GM12878 (cell line): ENCODE data around the gene EPRS1. TPM values are rescaled to one million over a fixed set of nuclear protein-coding genes. Genes with fewer than 3 reads are reported as not detected.
A peak's percentile ranks its signal among the peaks of the same experiment; 100 is the strongest.

ENCODE experiments used
- BCLAF1 ChIP-seq: fragments of 450-650 bp; IDR thresholded peaks from 2 replicates; pipeline ENCODE4 v1.6.1; 2017; ENCODE audit warnings: antibody characterized with exemption, mild to moderate bottlenecking, moderate library complexity
- BHLHE40 ChIP-seq, 2 experiments: fragments of 450-650 bp in 1 of 2; IDR thresholded peaks; 2 replicates each; pipeline ENCODE4 v1.6.1; 2011 to 2017; ENCODE audit warnings: low read depth in 2 of 2, borderline replicate concordance in 1 of 2, improper control_type of control experiment in 1 of 2, low read length in 1 of 2, mild to moderate bottlenecking in 1 of 2
- CBX5 ChIP-seq: sonication (generic); IDR thresholded peaks from 2 replicates; pipeline ENCODE4 v1.6.1; 2016; ENCODE audit warnings: low read depth, moderate library complexity, mild to moderate bottlenecking, inconsistent platforms
- CEBPB ChIP-seq, 2 experiments: fragments of 150-350 bp in 1 of 2; IDR thresholded peaks; 2 replicates each; pipeline ENCODE4 v1.6.1; 2012 to 2014; ENCODE audit warnings: low read depth in 2 of 2, low read length in 2 of 2, borderline replicate concordance in 1 of 2, inconsistent platforms in 1 of 2
- HCFC1 ChIP-seq: fragments of 150-350 bp; IDR thresholded peaks from 2 replicates; pipeline ENCODE4 v1.6.1; 2014; ENCODE audit warnings: low read length
- IKZF2 ChIP-seq, 2 experiments: fragments of 450-650 bp; IDR thresholded peaks; 2 replicates each; pipeline ENCODE4 v1.6.1; 2017; ENCODE audit warnings: mild to moderate bottlenecking in 2 of 2, moderate library complexity in 2 of 2
- MTA3 ChIP-seq: IDR thresholded peaks from 2 replicates; pipeline ENCODE4 v1.6.1; 2012; ENCODE audit warnings: low read length, inconsistent platforms, borderline replicate concordance
- NFIC ChIP-seq: IDR thresholded peaks from 2 replicates; pipeline ENCODE4 v1.6.1; 2012; ENCODE audit warnings: low read depth, mild to moderate bottlenecking, inconsistent platforms, low read length, moderate library complexity
- NR2F1 ChIP-seq: fragments of 450-650 bp; conservative IDR thresholded peaks from 2 replicates; pipeline ENCODE4 v1.6.1; 2017; ENCODE audit warnings: mild to moderate bottlenecking
- RCOR1 ChIP-seq: conservative IDR thresholded peaks from 2 replicates; pipeline ENCODE4 v1.6.1; 2012; ENCODE audit warnings: low read depth, low read length, improper control_type of control experiment
- RELA ChIP-seq: fragments of 450-650 bp; IDR thresholded peaks from 2 replicates; pipeline ENCODE4 v1.8.0; 2014; ENCODE audit warnings: borderline replicate concordance; ENCODE audit not compliant: partially characterized antibody
- RFX5 ChIP-seq: IDR thresholded peaks from 2 replicates; pipeline ENCODE4 v1.6.1; 2011; ENCODE audit warnings: low read depth, low read length, improper control_type of control experiment
- SMC3 ChIP-seq: IDR thresholded peaks from 2 replicates; pipeline ENCODE4 v1.6.1; 2011; ENCODE audit warnings: low read length, improper control_type of control experiment, borderline replicate concordance
- SP1 ChIP-seq: IDR thresholded peaks from one replicate; pipeline ENCODE4 v1.6.1; 2011; ENCODE audit warnings: low read depth, low read length
- SRF ChIP-seq, 2 experiments: IDR thresholded peaks; 2 replicates each; pipeline ENCODE4 v1.6.1; 2011; ENCODE audit warnings: low read depth in 2 of 2, low read length in 2 of 2, mild to moderate bottlenecking in 1 of 2, moderate library complexity in 1 of 2
- SUZ12 ChIP-seq: fragments of 200-600 bp; sonication (generic); IDR thresholded peaks from one replicate; pipeline ENCODE4 v1.6.1; 2018; ENCODE audit warnings: antibody characterized with exemption, mild to moderate bottlenecking; ENCODE audit not compliant: unreplicated experiment
- ZBED1 ChIP-seq: IDR thresholded peaks from 2 replicates; pipeline ENCODE4 v1.6.1; 2016; ENCODE audit warnings: borderline replicate concordance
- ZNF274 ChIP-seq: IDR thresholded peaks from one replicate; pipeline ENCODE4 v1.8.0; 2011; ENCODE audit not compliant: insufficient read length, insufficient read depth
- polyA plus RNA-seq, 11 experiments: library from polyadenylated mRNA; depleted of rRNA in 4 of 11; unstranded in 6 of 11; stranded (reverse) in 5 of 11; fragments of >200 nt; fragmentation: Nextera tagmentation in 4 of 11; fragmentation: Illumina TruSeq in 1 of 11; extraction: Ambion mirVana in 4 of 11; extraction: Trizol in 1 of 11; gene quantifications; 1 replicate in 1 of 11; 2 replicates in 10 of 11; pipeline versions ENCODE4 v1.2.1 to v1.2.3, GENCODE V29; 2011 to 2016; ENCODE audit warnings: inconsistent platforms in 2 of 11, missing spikeins in 2 of 11, low read depth in 1 of 11
- total RNA-seq, 4 experiments: library from RNA; depleted of rRNA in 3 of 4; stranded (reverse); fragments of >200 nt in 3 of 4; fragmentation: Illumina TruSeq in 1 of 4; extraction: Trizol in 1 of 4; gene quantifications; 2 replicates each; pipeline versions ENCODE4 v1.2.1 to v1.2.3, GENCODE V29; 2013 to 2021
- TF ChIP-seq, protein P1 (sequence below): fragments of 450-650 bp; IDR thresholded peaks from 2 replicates; pipeline ENCODE4 v1.6.1; 2018; ENCODE audit warnings: mild to moderate bottlenecking, low read depth, moderate library complexity; ENCODE audit not compliant: partially characterized antibody
- TF ChIP-seq, protein P2 (sequence below): IDR thresholded peaks from 2 replicates; pipeline ENCODE4 v1.6.1; 2012; ENCODE audit warnings: low read length, inconsistent platforms
- TF ChIP-seq, protein P3 (sequence below): fragments of 450-650 bp; IDR thresholded peaks from 2 replicates; pipeline ENCODE4 v1.6.1; 2017; ENCODE audit warnings: low read depth, mild to moderate bottlenecking, moderate library complexity

Gene EPRS1
- total and polyA plus RNA-seq, 10 of the 15 experiments (the other 5 are each of a cell fraction or from before 2014, with no cell fraction given): 68.2 to 175 (median 119) TPM

GRCh38 chr1:220046052-220046930 lies at the start of gene EPRS1 (continued):
- 0 out of 2 replicates have a peak, but pooled peaks have one; percentile 3 for TF ChIP-seq SMC3
- TF ChIP-seq IKZF2 (IDR thresholded peaks at IDR 0.05): no peak; a peak in 1 of 4 replicates
- no peak for TF ChIP-seq SUZ12
- TF ChIP-seq RELA: peak; percentile 1
- TF ChIP-seq, protein P1, sequence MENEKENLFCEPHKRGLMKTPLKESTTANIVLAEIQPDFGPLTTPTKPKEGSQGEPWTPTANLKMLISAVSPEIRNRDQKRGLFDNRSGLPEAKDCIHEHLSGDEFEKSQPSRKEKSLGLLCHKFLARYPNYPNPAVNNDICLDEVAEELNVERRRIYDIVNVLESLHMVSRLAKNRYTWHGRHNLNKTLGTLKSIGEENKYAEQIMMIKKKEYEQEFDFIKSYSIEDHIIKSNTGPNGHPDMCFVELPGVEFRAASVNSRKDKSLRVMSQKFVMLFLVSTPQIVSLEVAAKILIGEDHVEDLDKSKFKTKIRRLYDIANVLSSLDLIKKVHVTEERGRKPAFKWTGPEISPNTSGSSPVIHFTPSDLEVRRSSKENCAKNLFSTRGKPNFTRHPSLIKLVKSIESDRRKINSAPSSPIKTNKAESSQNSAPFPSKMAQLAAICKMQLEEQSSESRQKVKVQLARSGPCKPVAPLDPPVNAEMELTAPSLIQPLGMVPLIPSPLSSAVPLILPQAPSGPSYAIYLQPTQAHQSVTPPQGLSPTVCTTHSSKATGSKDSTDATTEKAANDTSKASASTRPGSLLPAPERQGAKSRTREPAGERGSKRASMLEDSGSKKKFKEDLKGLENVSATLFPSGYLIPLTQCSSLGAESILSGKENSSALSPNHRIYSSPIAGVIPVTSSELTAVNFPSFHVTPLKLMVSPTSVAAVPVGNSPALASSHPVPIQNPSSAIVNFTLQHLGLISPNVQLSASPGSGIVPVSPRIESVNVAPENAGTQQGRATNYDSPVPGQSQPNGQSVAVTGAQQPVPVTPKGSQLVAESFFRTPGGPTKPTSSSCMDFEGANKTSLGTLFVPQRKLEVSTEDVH: peak; percentile 75
- TF ChIP-seq NR2F1: peak; percentile 69
- TF ChIP-seq RCOR1: no peak
- TF ChIP-seq BCLAF1: no peak
- TF ChIP-seq NFIC: 0 out of 2 replicates have a peak, but pooled peaks have one; percentile 38
- TF ChIP-seq, protein P2, sequence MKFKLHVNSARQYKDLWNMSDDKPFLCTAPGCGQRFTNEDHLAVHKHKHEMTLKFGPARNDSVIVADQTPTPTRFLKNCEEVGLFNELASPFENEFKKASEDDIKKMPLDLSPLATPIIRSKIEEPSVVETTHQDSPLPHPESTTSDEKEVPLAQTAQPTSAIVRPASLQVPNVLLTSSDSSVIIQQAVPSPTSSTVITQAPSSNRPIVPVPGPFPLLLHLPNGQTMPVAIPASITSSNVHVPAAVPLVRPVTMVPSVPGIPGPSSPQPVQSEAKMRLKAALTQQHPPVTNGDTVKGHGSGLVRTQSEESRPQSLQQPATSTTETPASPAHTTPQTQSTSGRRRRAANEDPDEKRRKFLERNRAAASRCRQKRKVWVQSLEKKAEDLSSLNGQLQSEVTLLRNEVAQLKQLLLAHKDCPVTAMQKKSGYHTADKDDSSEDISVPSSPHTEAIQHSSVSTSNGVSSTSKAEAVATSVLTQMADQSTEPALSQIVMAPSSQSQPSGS: no peak
- no peak for TF ChIP-seq ZNF274
- TF ChIP-seq, protein P3, sequence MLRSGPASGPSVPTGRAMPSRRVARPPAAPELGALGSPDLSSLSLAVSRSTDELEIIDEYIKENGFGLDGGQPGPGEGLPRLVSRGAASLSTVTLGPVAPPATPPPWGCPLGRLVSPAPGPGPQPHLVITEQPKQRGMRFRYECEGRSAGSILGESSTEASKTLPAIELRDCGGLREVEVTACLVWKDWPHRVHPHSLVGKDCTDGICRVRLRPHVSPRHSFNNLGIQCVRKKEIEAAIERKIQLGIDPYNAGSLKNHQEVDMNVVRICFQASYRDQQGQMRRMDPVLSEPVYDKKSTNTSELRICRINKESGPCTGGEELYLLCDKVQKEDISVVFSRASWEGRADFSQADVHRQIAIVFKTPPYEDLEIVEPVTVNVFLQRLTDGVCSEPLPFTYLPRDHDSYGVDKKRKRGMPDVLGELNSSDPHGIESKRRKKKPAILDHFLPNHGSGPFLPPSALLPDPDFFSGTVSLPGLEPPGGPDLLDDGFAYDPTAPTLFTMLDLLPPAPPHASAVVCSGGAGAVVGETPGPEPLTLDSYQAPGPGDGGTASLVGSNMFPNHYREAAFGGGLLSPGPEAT: no peak
- TF ChIP-seq HCFC1: peak; percentile 60
- no peak for TF ChIP-seq MTA3
- no peak for TF ChIP-seq CEBPB (IDR thresholded peaks at IDR 0.05; ENCODE audit: borderline replicate concordance in 1 of 2, low read depth in 2 of 2, low read length in 2 of 2)
- TF ChIP-seq SRF (IDR thresholded peaks at IDR 0.05; ENCODE audit: low read depth in 2 of 2, low read length in 2 of 2): 0 out of 4 replicates have a peak, but pooled peaks of 1 of the 2 experiments have one; percentile 12
- TF ChIP-seq BHLHE40 (IDR thresholded peaks at IDR 0.05; ENCODE audit: borderline replicate concordance in 1 of 2, low read depth in 2 of 2, low read length in 1 of 2): peak; percentile 82 to 95
- peak; percentile 23; the same call in 1 of the 2 replicates for TF ChIP-seq RFX5
- 0 out of 2 replicates have a peak, but pooled peaks have one; percentile 53 for TF ChIP-seq ZBED1
- no peak for TF ChIP-seq CBX5
- TF ChIP-seq SP1: peak; percentile 36
